ENCODE data around the gene HTD2. TPM values are rescaled to one million over a fixed set of nuclear protein-coding genes. Genes with fewer than 3 reads are reported as not detected.

The HTD2 gene
- total RNA-seq, 1 donor from 2014 or later, result 8.3 TPM

- Mint-ChIP-seq H3K4me3 (peak overlapping the region; percentile 99), H3K27ac (peak overlapping the region; percentile 85), H3K27me3 (ENCODE audit: low read depth) (no peaks in the 10 kb centered on the region), H3K36me3 (no peaks in the 10 kb centered on the region), H3K4me1 (peaks cover 22% of the 10 kb centered on the region), H3K9me3 (no peaks in the 10 kb centered on the region)
- DNase-seq (ENCODE audit: low spot score in 2 of 2, unreplicated experiment in 2 of 2), result peak in 1 of 2 experiments; percentile 45
- no peak for TF ChIP-seq CTCF (IDR thresholded peaks at IDR 0.05; ENCODE audit: unreplicated experiment)
Observed at GRCh38 chr3:58333206-58334012, 27.1 kb downstream of the HTD2 start.

GRCh38 chr3:58334013-58334321, 27.6 kb downstream of the HTD2 start:
- no peak for DNase-seq (ENCODE audit: low spot score in 2 of 2, unreplicated experiment in 2 of 2)
- no peaks in the 10 kb centered on the region for H3K27me3 Mint-ChIP-seq (ENCODE audit: low read depth)

GRCh38 chr3:58334506-58334884, 28.2 kb downstream of the HTD2 start:
- Mint-ChIP-seq H3K9me3 (no peaks in the 10 kb centered on the region), H3K27ac (no peak overlapping the region), H3K4me3 (peak overlapping the region; percentile 13), H3K36me3 (peaks cover 2% of the 10 kb centered on the region), H3K4me1 (peaks cover 22% of the 10 kb centered on the region), H3K27me3 (ENCODE audit: low read depth) (no peaks in the 10 kb centered on the region)
- TF ChIP-seq CTCF (IDR thresholded peaks at IDR 0.05; ENCODE audit: unreplicated experiment), result no peak
- no peak for DNase-seq (ENCODE audit: low spot score in 2 of 2, unreplicated experiment in 2 of 2)

More at GRCh38 chr3:58334013-58334321, 27.6 kb downstream of the HTD2 start:
- peaks cover 1% of the 10 kb centered on the region for H3K36me3 Mint-ChIP-seq
- H3K9me3 Mint-ChIP-seq, result no peaks in the 10 kb centered on the region
- no peak for TF ChIP-seq CTCF (IDR thresholded peaks at IDR 0.05; ENCODE audit: unreplicated experiment)
- peaks cover 22% of the 10 kb centered on the region for H3K4me1 Mint-ChIP-seq
- peak overlapping the region; percentile 99 for H3K4me3 Mint-ChIP-seq
- H3K27ac Mint-ChIP-seq, result no peak overlapping the region

GRCh38 chr3:58335652-58335947, 29.3 kb downstream of the HTD2 start:
- TF ChIP-seq CTCF (IDR thresholded peaks at IDR 0.05; ENCODE audit: unreplicated experiment), result no peak
- no peaks in the 10 kb centered on the region for H3K27me3 Mint-ChIP-seq (ENCODE audit: low read depth)
- H3K36me3 Mint-ChIP-seq, result peaks cover 2% of the 10 kb centered on the region
- peak overlapping the region; percentile 4 for H3K27ac Mint-ChIP-seq
- H3K4me3 Mint-ChIP-seq, result no peak overlapping the region
- H3K4me1 Mint-ChIP-seq, result peaks cover 22% of the 10 kb centered on the region
- no peak for DNase-seq (ENCODE audit: low spot score in 2 of 2, unreplicated experiment in 2 of 2)
- no peaks in the 10 kb centered on the region for H3K9me3 Mint-ChIP-seq

GRCh38 chr3:58336135-58336882, 30.0 kb downstream of the HTD2 start:
- no peak overlapping the region for H3K4me3 Mint-ChIP-seq
- H3K27ac Mint-ChIP-seq, result no peak overlapping the region
- H3K36me3 Mint-ChIP-seq, result peaks cover 2% of the 10 kb centered on the region
- H3K4me1 Mint-ChIP-seq, result peaks cover 22% of the 10 kb centered on the region
- DNase-seq (ENCODE audit: low spot score in 2 of 2, unreplicated experiment in 2 of 2), result no peak
- H3K27me3 Mint-ChIP-seq (ENCODE audit: low read depth), result no peaks in the 10 kb centered on the region
- no peaks in the 10 kb centered on the region for H3K9me3 Mint-ChIP-seq
- no peak for TF ChIP-seq CTCF (IDR thresholded peaks at IDR 0.05; ENCODE audit: unreplicated experiment)
